Breast epithelium (tissue), 3 donors: ENCODE results near the gene SMAP1.

ENCODE experiments used
- CTCF ChIP-seq, 3 donors: fragments of 450-650 bp; IDR thresholded peaks; one replicate each; pipeline ENCODE4 v1.5.1; 2016 to 2017; ENCODE audit warnings: antibody characterized with exemption in 3 of 3, mild to moderate bottlenecking in 3 of 3, moderate library complexity in 3 of 3
- POLR2A ChIP-seq: fragments of 450-650 bp; IDR thresholded peaks from one replicate; pipeline ENCODE4 v1.6.1; 2016; ENCODE audit warnings: antibody characterized with exemption, mild to moderate bottlenecking, moderate library complexity

DNA sequence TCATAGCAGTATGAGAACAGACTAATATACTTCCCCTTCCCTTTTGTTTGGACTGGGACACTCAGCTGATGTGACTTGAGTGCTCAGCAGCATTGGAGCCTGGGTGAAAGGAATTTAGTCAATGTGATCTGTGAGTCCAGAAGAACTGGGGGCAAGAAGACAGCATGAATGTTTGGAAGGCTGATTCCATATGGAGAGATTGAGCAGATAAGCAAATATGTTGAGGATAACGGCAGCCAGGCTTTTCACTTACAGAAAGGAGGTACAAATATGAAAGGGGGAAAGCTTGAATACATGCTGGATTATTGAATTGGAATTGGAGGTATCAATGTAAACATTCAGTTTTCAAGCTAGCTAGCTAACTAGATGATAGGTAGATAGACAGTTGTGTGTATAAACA lies 37.8 kb upstream of the SMAP1 start:
- TF ChIP-seq CTCF (IDR thresholded peaks at IDR 0.05) (no peak), POLR2A (no peak)
